Measurements from ENCODE around the gene STC2.

DNA sequence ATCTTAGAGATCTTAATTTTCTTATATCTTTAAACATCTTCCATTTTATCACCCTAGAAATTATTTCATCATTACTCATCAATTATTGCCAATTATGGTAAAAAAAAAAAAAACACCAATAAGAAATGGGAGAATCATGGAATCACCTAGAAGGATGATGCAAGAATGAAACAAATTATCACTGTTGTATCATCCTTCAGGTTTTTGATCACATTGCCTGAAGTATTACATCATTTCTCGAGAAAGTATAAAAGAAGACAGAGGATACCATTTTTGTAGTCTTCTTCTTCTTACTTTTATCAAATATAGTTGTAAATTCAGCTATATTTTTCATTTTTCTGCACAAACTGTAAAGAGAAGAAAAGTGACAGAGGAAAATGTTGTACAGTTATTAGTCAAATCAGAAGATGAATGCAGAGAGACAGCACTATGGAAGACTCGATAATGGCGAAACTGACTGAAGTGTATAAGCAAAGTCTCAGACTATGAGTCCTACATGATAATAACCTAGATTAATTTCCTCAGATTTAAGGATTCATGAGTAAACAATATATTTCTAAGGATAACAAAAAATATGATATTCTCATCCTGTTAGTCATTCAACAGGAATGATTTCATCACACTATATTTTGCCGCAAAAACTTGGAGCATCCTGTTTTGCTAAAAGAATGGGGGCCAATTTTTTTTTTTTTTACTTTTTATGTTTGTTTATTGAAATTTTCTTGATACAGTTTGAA is 5.9 kb upstream of the STC2 start:
- TF ChIP-seq SUZ12 (IDR thresholded peaks at IDR 0.05; ENCODE audit: extremely low read depth, insufficient read depth, insufficient read length) = no peak
- TF ChIP-seq YY1 (IDR thresholded peaks at IDR 0.05; ENCODE audit: insufficient read depth, insufficient read length) = no peak
- no peak for TF ChIP-seq ZNF274 (IDR thresholded peaks at IDR 0.05; ENCODE audit: low read depth, low read length)
